Pons (tissue), 1 donor: ENCODE results near the gene IRS4.

Experiments
- DNase-seq: peaks from one replicate; pipeline ENCODE4 v3.0.0-alpha.2; 2016; ENCODE audit warnings: low spot score

IRS4 gene

GRCh38 chrX:108736509-108737479 lies at the start of gene IRS4:
IRS4 (minus strand) TSS chrX:108736563.
- DNase-seq = peak; percentile 8

- no peak for DNase-seq
Observed at GRCh38 chrX:108772549-108772948, 36.2 kb upstream of the IRS4 start.

GRCh38 chrX:108763559-108763958 lies 27.2 kb upstream of the IRS4 start:
- DNase-seq = no peak

GRCh38 chrX:108740299-108740774 lies 4.0 kb upstream of the IRS4 start:
- DNase-seq = no peak

- no peak for DNase-seq
Observed at GRCh38 chrX:108737754-108738153, 1.4 kb upstream of the IRS4 start.

GRCh38 chrX:108735679-108736508 lies 469 bp downstream of the IRS4 start:
- no peak for DNase-seq

GRCh38 chrX:108735091-108735678 lies 1.2 kb downstream of the IRS4 start:
- DNase-seq = no peak

- no peak for DNase-seq
Observed at GRCh38 chrX:108734426-108734825, 1.9 kb downstream of the IRS4 start.

GRCh38 chrX:108732630-108733321 lies 3.6 kb downstream of the IRS4 start:
- DNase-seq = no peak

GRCh38 chrX:108731153-108731552 lies 5.2 kb downstream of the IRS4 start:
- no peak for DNase-seq

- DNase-seq = no peak
Observed at GRCh38 chrX:108726748-108727147, 9.6 kb downstream of the IRS4 start.

GRCh38 chrX:108722561-108722960 lies 13.8 kb downstream of the IRS4 start:
- no peak for DNase-seq

- DNase-seq = no peak
Observed at GRCh38 chrX:108712886-108713285, 23.5 kb downstream of the IRS4 start.

GRCh38 chrX:108704839-108705238 lies 31.5 kb downstream of the IRS4 start:
- DNase-seq = no peak

- DNase-seq = no peak
Observed at GRCh38 chrX:108702530-108702929, 33.8 kb downstream of the IRS4 start.

- DNase-seq = no peak
Observed at GRCh38 chrX:108701633-108702032, 34.7 kb downstream of the IRS4 start.

GRCh38 chrX:108699368-108699767 lies 37.0 kb downstream of the IRS4 start:
- peak; percentile 62 for DNase-seq

GRCh38 chrX:108696690-108697089 lies 39.7 kb downstream of the IRS4 start:
- DNase-seq = no peak
